Activated naive CD8-positive, alpha-beta T cell treated with anti-CD3 and anti-CD28 coated beads, Interleukin-2, amount 50 U/mL, for 24 hours (primary cell): ENCODE measurements around the gene WNT8A.

ENCODE experiments used
- ATAC-seq: fragments of 150-1000 bp; cut with Tn5 transposase; one replicate; pipeline ENCODE4 v1.10.0; 2021
- DNase-seq: peaks from one replicate; pipeline ENCODE4 v3.0.0; 2021
- H3K27ac Mint-ChIP-seq: one replicate; pipeline ENCODE4 v1.8.0; 2021; ENCODE audit warnings: mild to moderate bottlenecking, mixed read lengths
- H3K27me3 Mint-ChIP-seq: one replicate; pipeline ENCODE4 v1.8.0; 2021; ENCODE audit warnings: mixed read lengths
- H3K36me3 Mint-ChIP-seq: one replicate; pipeline ENCODE4 v1.8.0; 2021; ENCODE audit warnings: low read depth, mixed read lengths
- H3K4me1 Mint-ChIP-seq: one replicate; pipeline ENCODE4 v1.8.0; 2021; ENCODE audit warnings: mixed read lengths
- H3K4me3 Mint-ChIP-seq: one replicate; pipeline ENCODE4 v1.8.0; 2021; ENCODE audit warnings: mild to moderate bottlenecking, moderate library complexity, mixed read lengths
- H3K9me3 Mint-ChIP-seq: one replicate; pipeline ENCODE4 v1.8.0; 2021; ENCODE audit warnings: mixed read lengths

Gene WNT8A

DNA sequence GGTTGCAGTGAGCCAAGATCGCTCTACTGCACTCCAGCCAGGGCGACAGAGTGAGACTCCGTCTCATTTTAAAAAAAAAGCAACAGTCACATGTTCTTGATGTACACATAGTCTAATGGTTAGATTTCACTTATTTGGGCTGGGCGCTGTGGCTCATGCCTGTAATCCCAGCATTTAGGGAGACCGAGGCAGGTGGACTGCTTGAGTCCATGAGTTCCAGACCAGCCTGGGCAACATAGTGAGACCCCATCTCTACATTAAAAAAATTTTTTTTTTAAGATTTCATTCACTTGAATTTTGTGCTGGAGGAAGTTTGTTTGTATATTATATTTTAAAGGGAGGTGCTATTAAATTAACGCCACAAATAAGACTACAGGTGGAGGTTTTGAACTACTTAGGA is 21.9 kb downstream of the WNT8A start:
- no peaks in the 10 kb centered on the region for H3K9me3 Mint-ChIP-seq
- peaks cover 3% of the 10 kb centered on the region for H3K4me1 Mint-ChIP-seq
- ATAC-seq (no peak), DNase-seq (no peak)
- H3K36me3 Mint-ChIP-seq: no peaks in the 10 kb centered on the region
- no peak overlapping the region for H3K4me3 Mint-ChIP-seq
- H3K27ac Mint-ChIP-seq: no peak overlapping the region
- peaks cover 3% of the 10 kb centered on the region for H3K27me3 Mint-ChIP-seq

GRCh38 chr5:138107213-138107612 is 23.4 kb downstream of the WNT8A start:
- Mint-ChIP-seq H3K4me3 (no peak overlapping the region), H3K27ac (no peak overlapping the region), H3K9me3 (no peaks in the 10 kb centered on the region), H3K4me1 (peaks cover 3% of the 10 kb centered on the region), H3K27me3 (no peaks in the 10 kb centered on the region), H3K36me3 (no peaks in the 10 kb centered on the region)
- DNase-seq (no peak), ATAC-seq (no peak)

DNA sequence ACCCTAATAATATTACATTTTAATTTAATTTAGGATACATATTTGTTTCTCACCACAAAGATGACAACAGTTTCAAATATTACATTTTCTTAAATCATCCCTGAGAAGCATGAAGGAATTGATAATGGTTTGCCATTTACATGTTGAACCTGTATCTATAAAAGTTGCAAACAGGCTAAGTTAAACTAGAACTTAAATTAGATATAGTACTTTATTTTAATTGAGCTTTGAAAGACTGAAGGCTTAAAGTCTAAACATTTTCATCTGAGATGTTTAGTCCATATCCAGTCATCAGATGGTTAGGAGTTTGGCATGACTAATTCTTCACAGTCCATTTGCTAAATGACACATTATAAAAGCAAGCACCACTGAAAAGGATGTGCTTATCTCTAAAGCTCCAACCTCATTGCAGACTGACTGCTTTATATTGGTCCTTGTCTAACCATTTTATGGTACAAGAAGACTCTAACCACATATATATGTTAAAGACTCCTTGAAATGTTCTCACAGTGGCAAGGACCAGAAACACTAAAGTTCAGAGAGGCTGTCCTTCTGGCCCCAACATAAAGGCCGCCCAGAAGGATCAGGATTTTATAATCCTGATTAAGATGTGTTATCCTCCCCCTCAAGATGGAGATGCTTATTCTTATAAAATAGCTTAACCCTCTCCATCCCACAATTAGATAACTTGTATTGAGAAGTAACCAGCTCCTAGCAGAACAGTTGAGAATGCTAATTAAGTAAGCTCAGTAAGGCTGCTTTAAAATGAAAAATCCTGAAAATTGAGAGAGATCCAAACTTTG is 25.8 kb downstream of the WNT8A start:
- no peaks in the 10 kb centered on the region for H3K9me3 Mint-ChIP-seq
- no peak overlapping the region for H3K4me3 Mint-ChIP-seq
- ATAC-seq (no peak), DNase-seq (no peak)
- no peaks in the 10 kb centered on the region for H3K4me1 Mint-ChIP-seq
- H3K27ac Mint-ChIP-seq: no peak overlapping the region
- no peaks in the 10 kb centered on the region for H3K36me3 Mint-ChIP-seq
- no peaks in the 10 kb centered on the region for H3K27me3 Mint-ChIP-seq

- no peaks in the 10 kb centered on the region for H3K4me1 Mint-ChIP-seq
- no peaks in the 10 kb centered on the region for H3K36me3 Mint-ChIP-seq
- ATAC-seq (no peak), DNase-seq (no peak)
- H3K9me3 Mint-ChIP-seq: no peaks in the 10 kb centered on the region
- no peak overlapping the region for H3K27ac Mint-ChIP-seq
- no peak overlapping the region for H3K4me3 Mint-ChIP-seq
- H3K27me3 Mint-ChIP-seq: no peaks in the 10 kb centered on the region
Observed at GRCh38 chr5:138110266-138110963, 26.6 kb downstream of the WNT8A start.

DNA sequence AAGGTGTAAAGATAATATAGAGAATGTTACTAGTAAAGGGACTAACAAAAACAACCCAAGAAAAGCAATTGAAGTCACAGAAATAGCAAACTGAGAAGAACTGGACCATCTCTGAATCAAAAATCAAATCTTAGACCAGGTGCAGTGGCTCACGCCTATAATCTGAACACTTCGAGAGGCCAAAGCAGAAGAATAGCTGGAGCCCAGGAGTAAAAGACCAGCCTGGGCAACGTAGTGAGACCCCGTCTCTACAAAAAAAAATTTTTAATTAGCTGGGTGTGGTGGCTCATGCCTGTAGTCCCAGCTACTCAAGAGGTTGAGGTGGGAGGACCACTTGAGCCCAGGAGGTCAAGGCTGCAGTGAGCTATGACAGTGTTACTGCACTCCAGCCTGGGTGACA is 27.3 kb downstream of the WNT8A start:
- no peak for ATAC-seq
- Mint-ChIP-seq H3K4me1 (no peaks in the 10 kb centered on the region), H3K27me3 (no peaks in the 10 kb centered on the region), H3K9me3 (no peaks in the 10 kb centered on the region), H3K27ac (no peak overlapping the region), H3K4me3 (no peak overlapping the region), H3K36me3 (no peaks in the 10 kb centered on the region)
- no peak for DNase-seq

GRCh38 chr5:138111937-138112336 is 28.1 kb downstream of the WNT8A start:
- Mint-ChIP-seq H3K36me3 (no peaks in the 10 kb centered on the region), H3K27ac (no peak overlapping the region), H3K4me3 (no peak overlapping the region), H3K27me3 (no peaks in the 10 kb centered on the region), H3K4me1 (no peaks in the 10 kb centered on the region), H3K9me3 (no peaks in the 10 kb centered on the region)
- DNase-seq: no peak
- ATAC-seq: no peak

GRCh38 chr5:138115254-138115653 is 31.4 kb downstream of the WNT8A start:
- H3K4me3 Mint-ChIP-seq: no peak overlapping the region
- H3K9me3 Mint-ChIP-seq: no peaks in the 10 kb centered on the region
- peaks cover 4% of the 10 kb centered on the region for H3K27me3 Mint-ChIP-seq
- no peak for ATAC-seq
- no peaks in the 10 kb centered on the region for H3K36me3 Mint-ChIP-seq
- H3K27ac Mint-ChIP-seq: no peak overlapping the region
- H3K4me1 Mint-ChIP-seq: no peaks in the 10 kb centered on the region
- DNase-seq: no peak

DNA sequence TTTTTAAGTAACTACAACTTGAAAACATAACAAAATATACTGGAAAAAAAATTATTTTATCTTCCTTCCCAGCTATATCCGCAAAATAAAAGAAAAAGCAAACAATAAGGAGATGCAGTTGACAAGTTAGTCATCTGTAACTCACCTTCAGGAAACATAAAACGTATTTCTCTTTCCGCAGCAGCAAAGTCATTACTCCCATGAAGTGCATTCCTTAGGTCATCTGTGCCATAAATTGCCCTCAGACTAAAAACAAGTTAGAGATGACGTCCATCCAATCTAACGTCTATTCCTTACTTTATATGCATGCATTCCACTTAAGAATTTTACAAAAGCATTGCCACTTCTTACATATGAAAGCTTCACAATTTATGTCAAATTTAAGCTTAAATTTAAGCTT is 44.5 kb downstream of the WNT8A start:
- Mint-ChIP-seq H3K36me3 (no peaks in the 10 kb centered on the region), H3K27me3 (peaks cover 2% of the 10 kb centered on the region), H3K4me1 (no peaks in the 10 kb centered on the region), H3K9me3 (no peaks in the 10 kb centered on the region), H3K4me3 (no peak overlapping the region), H3K27ac (no peak overlapping the region)
- DNase-seq: no peak
- no peak for ATAC-seq

- H3K36me3 Mint-ChIP-seq: no peaks in the 10 kb centered on the region
- H3K9me3 Mint-ChIP-seq: no peaks in the 10 kb centered on the region
- H3K4me1 Mint-ChIP-seq: no peaks in the 10 kb centered on the region
- H3K27me3 Mint-ChIP-seq: peaks cover 2% of the 10 kb centered on the region
- H3K4me3 Mint-ChIP-seq: no peak overlapping the region
- no peak overlapping the region for H3K27ac Mint-ChIP-seq
- ATAC-seq (no peak), DNase-seq (no peak)
Observed at GRCh38 chr5:138129347-138129746, 45.5 kb downstream of the WNT8A start.

DNA sequence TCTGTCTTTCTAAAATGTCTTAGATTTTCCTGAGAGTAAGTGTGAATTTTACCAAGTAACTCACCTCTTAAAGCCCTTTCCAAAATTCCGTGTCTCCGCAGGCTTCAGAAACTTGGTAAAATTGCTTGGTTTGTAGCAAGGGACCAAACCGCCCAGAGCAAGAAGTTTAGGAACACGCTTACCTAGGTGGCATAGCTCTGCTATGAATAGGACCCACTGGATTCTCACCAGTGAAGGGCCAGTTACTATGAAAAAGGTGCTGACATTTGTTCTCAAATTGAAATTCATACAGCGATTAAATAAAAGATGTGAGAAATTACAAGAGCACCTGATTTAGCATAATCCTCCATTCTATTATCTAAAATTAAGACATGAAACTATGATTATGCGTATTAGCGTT is 48.7 kb downstream of the WNT8A start:
- ATAC-seq (no peak), DNase-seq (no peak)
- Mint-ChIP-seq H3K9me3 (no peaks in the 10 kb centered on the region), H3K4me3 (no peak overlapping the region), H3K4me1 (no peaks in the 10 kb centered on the region), H3K36me3 (no peaks in the 10 kb centered on the region), H3K27ac (no peak overlapping the region), H3K27me3 (no peaks in the 10 kb centered on the region)

DNA sequence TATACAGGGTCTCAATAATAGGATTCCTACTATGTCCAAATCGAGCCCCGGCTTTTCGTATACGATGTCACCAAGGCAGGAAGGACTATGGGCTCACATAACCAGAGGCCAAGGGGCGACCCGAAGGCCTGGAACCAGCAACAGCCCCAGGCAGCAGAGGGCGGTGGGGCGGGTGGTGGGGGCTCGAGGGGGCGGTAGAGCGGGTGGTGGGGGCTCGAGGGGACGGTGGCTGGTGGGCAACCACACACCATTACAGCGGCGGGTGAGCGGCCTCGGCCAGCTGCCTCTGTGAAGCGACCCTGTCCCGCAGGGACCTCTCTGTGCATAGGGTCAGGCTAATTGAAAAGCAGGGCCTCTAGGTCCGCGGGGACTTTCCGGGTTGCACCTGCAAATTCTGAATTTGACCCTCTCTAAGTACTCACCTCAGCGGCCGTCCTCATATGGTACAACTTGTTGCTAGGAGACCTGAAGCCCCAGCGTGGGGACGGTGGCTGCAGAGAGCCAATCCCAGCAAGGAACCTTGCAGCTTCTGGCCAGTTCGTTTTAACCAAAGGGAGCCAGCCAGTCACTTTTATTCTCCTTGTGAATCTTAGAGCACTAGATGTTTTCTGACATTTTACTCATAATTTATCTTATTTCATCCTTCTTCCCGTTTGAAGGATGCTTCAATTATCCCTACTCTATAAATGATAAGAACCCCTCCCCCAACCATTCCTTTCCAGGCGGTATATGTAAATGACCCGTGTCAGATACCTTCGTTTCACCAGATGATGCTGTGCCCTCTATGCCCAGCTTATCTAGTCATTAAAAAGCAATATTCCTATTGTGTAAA is 55.3 kb downstream of the WNT8A start, which contains the start of gene NME5:
NME5 (minus strand) TSS at position 480 of the 832 bp plus-strand sequence. CDS start 648 bp downstream, outside the sequence.
- no peak within 1 kb of the TSS for H3K4me3 Mint-ChIP-seq
- no peaks in the 10 kb centered on the region for H3K36me3 Mint-ChIP-seq
- H3K27me3 Mint-ChIP-seq: peaks cover 13% of the 10 kb centered on the region
- DNase-seq: peak; percentile 7
- no peaks in the 10 kb centered on the region for H3K9me3 Mint-ChIP-seq
- peaks cover 11% of the 10 kb centered on the region for H3K4me1 Mint-ChIP-seq
- no peak for ATAC-seq
- H3K27ac Mint-ChIP-seq: no peak within 1 kb of the TSS

- DNase-seq (no peak), ATAC-seq (no peak)
- Mint-ChIP-seq H3K9me3 (no peaks in the 10 kb centered on the region), H3K27ac (no peak overlapping the region), H3K4me3 (no peak overlapping the region), H3K36me3 (no peaks in the 10 kb centered on the region), H3K27me3 (peaks cover 13% of the 10 kb centered on the region), H3K4me1 (peaks cover 11% of the 10 kb centered on the region)
Observed at GRCh38 chr5:138139781-138140090, 55.9 kb downstream of the WNT8A start.

DNA sequence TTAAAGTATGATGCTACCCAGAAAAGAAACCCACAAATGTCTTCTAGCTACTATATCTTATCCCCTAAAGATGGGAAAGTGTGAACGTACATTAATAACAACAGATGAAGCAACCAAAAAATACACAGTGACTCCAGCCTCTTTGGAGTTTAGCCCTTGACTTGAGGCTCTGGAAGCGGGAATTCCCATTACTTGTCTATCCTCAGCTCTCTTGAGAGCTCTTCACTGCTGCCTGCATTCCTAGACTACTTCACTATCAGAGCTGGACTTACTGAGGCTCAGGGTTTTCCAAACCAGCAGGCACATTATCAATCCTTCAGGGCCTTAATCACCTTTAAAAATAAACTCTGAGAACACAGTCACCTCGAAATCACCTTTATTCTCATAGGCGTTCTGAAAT is 56.4 kb downstream of the WNT8A start:
- ATAC-seq (no peak), DNase-seq (no peak)
- Mint-ChIP-seq H3K27ac (no peak overlapping the region), H3K27me3 (peaks cover 13% of the 10 kb centered on the region), H3K4me1 (peaks cover 11% of the 10 kb centered on the region), H3K36me3 (no peaks in the 10 kb centered on the region), H3K4me3 (no peak overlapping the region), H3K9me3 (no peaks in the 10 kb centered on the region)
